ENCODE data around the gene MAB21L4. TPM values are rescaled to one million over a fixed set of nuclear protein-coding genes. Genes with fewer than 3 reads are reported as not detected.

MAB21L4 gene
- total and polyA plus RNA-seq, 2 of the 8 experiments (the other 6 are each of a cell fraction or from before 2014, with no cell fraction given): 0.11 TPM; not detected in 1

GRCh38 chr2:240899468-240899865 lies 3.5 kb upstream of the MAB21L4 start:
- Histone ChIP-seq H4K20me1 (replicated peaks in 1 of 2; ENCODE audit: control insufficient read depth in 1 of 2, insufficient read depth in 2 of 2, low read length in 2 of 2) (peaks cover 0 to 2% of the 10 kb centered on the region in 2 experiments), H3K27me3 (replicated peaks in 1 of 4; ENCODE audit: control insufficient read depth in 3 of 4, extremely low read depth in 1 of 4, insufficient read depth in 3 of 4, low read length in 3 of 4) (no peaks in the 10 kb centered on the region), H3K56ac (replicated peaks; ENCODE audit: insufficient read length, low read depth, low read length) (no peak overlapping the region), H3K4me3 (ENCODE audit: extremely low read depth in 1 of 4, insufficient read depth in 2 of 4, low read depth in 3 of 4, low read length in 4 of 4) (no peak overlapping the region), H3K79me2 (ENCODE audit: control insufficient read depth in 1 of 2, insufficient read depth in 2 of 2, low read length in 2 of 2) (no peaks in the 10 kb centered on the region), H3K9ac (replicated peaks in 1 of 4; ENCODE audit: extremely low read depth in 1 of 4, low read depth in 3 of 4, low read length in 3 of 4) (no peak overlapping the region), H3K27ac (ENCODE audit: low read depth, low read length) (no peak overlapping the region), H3K14ac (ENCODE audit: insufficient read length) (no peak overlapping the region), H4K5ac (ENCODE audit: insufficient read length, low read depth, low read length) (no peak overlapping the region), H2BK20ac (ENCODE audit: low read length) (no peak overlapping the region), H3K9me3 (ENCODE audit: insufficient read depth in 2 of 2, low read depth in 1 of 2, low read length in 1 of 2) (peaks cover 0 to 3% of the 10 kb centered on the region in 2 experiments; a peak in 1 of 4 replicates), H2BK5ac (ENCODE audit: low read depth, low read length) (no peak overlapping the region), H2BK120ac (replicated peaks; ENCODE audit: low read depth, low read length) (no peak overlapping the region), H3K23ac (ENCODE audit: insufficient read length) (no peak overlapping the region), H2AK5ac (ENCODE audit: low read depth, low read length) (no peak overlapping the region), H3K23me2 (ENCODE audit: low read depth, low read length) (no peaks in the 10 kb centered on the region), H3K18ac (ENCODE audit: extremely low read depth, low read length) (no peak overlapping the region), H3K79me1 (ENCODE audit: low read depth, low read length) (no peaks in the 10 kb centered on the region), H4K91ac (replicated peaks; ENCODE audit: insufficient read length, low read length) (no peak overlapping the region), H3K4me1 (replicated peaks in 1 of 4; ENCODE audit: control insufficient read depth in 3 of 4, insufficient read depth in 4 of 4, low read length in 3 of 4) (no peaks in the 10 kb centered on the region), H2AFZ (ENCODE audit: low read length) (no peak overlapping the region), H4K8ac (ENCODE audit: extremely low read depth, insufficient read depth, low read length) (no peak overlapping the region), H3K36me3 (ENCODE audit: control insufficient read depth in 2 of 4, insufficient read depth in 4 of 4, low read length in 3 of 4) (no peaks in the 10 kb centered on the region), H3K4ac (replicated peaks; ENCODE audit: insufficient read length, low read depth, low read length) (no peak overlapping the region), H3K4me2 (ENCODE audit: insufficient read depth in 1 of 2, low read depth in 2 of 2, low read length in 2 of 2) (no peak overlapping the region), H2BK12ac (ENCODE audit: low read depth, low read length) (no peak overlapping the region), H2BK15ac (ENCODE audit: low read length) (no peak overlapping the region)
- DNase-seq (ENCODE audit: low read depth in 1 of 2, low spot score in 2 of 2) (no peak), FAIRE-seq (no peak)
- 93% methylated on average over 18 of the region's 19 CpGs; no CpG with 5 or more reads in 1 of the 2 experiments for WGBS, 2 experiments (ENCODE audit: extremely low coverage in 1 of 2, insufficient coverage in 1 of 2, insufficient read length in 1 of 2, insufficient replicate concordance in 2 of 2, low coverage in 1 of 2, low lambda C conversion rate in 2 of 2, missing lambda C conversion rate in 1 of 2)
- POLR2A ChIA-PET (ENCODE audit: partially characterized antibody): interaction anchor here (1.2 kb wide), 1 partner anchor 9 kb away, joined by 3 read pairs; no protein-coding TSS in a partner anchor
- CTCF ChIA-PET (ENCODE audit: partially characterized antibody): interaction anchor here (0.6 to 4.1 kb wide), 6 partner anchors 11 to 292 kb away, joined by 3 to 20 read pairs (median 7); no protein-coding TSS in a partner anchor
- TF ChIP-seq EGR1 (IDR thresholded peaks at IDR 0.05; ENCODE audit: borderline replicate concordance, low read depth, low read length): no peak
- no peak for TF ChIP-seq FOSL1 (IDR thresholded peaks at IDR 0.05; ENCODE audit: insufficient read depth, low read depth, low read length)
- TF ChIP-seq SP2 (IDR thresholded peaks at IDR 0.05; ENCODE audit: low read length): no peak
- TF ChIP-seq, protein P1, sequence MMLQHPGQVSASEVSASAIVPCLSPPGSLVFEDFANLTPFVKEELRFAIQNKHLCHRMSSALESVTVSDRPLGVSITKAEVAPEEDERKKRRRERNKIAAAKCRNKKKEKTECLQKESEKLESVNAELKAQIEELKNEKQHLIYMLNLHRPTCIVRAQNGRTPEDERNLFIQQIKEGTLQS (IDR thresholded peaks at IDR 0.05; ENCODE audit: insufficient read depth, low read depth, low read length): no peak
- no peak for TF ChIP-seq USF2 (IDR thresholded peaks at IDR 0.05; ENCODE audit: low read length)
- TF ChIP-seq GABPA (IDR thresholded peaks at IDR 0.05; ENCODE audit: borderline replicate concordance, insufficient read depth, low read length): no peak
- TF ChIP-seq, protein P2, sequence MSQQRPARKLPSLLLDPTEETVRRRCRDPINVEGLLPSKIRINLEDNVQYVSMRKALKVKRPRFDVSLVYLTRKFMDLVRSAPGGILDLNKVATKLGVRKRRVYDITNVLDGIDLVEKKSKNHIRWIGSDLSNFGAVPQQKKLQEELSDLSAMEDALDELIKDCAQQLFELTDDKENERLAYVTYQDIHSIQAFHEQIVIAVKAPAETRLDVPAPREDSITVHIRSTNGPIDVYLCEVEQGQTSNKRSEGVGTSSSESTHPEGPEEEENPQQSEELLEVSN (IDR thresholded peaks at IDR 0.05): no peak
- no peak for TF ChIP-seq CBX5 (IDR thresholded peaks at IDR 0.05; ENCODE audit: low read depth, low read length)
- TF ChIP-seq NRF1 (IDR thresholded peaks at IDR 0.05; ENCODE audit: low read depth, low read length): no peak
- no peak for TF ChIP-seq TBP (IDR thresholded peaks at IDR 0.05; ENCODE audit: low read depth, low read length)
- no peak for TF ChIP-seq EP300 (IDR thresholded peaks at IDR 0.05; ENCODE audit: borderline replicate concordance in 1 of 2, low read depth in 2 of 2, low read length in 2 of 2)
- TF ChIP-seq JUND (IDR thresholded peaks at IDR 0.05; ENCODE audit: low read length): no peak

Data from H1 (cell line).